Lower leg skin (tissue), 3 donors: ENCODE results near the gene RER1.

ENCODE experiments used
- POLR2A ChIP-seq, 2 donors: fragments of 450-650 bp; IDR thresholded peaks; one replicate each; pipeline ENCODE4 v1.6.1; 2016 to 2017; ENCODE audit warnings: antibody characterized with exemption in 2 of 2, mild to moderate bottlenecking in 1 of 2, moderate library complexity in 1 of 2
- TF ChIP-seq, protein P1 (sequence below), 3 donors: fragments of 450-650 bp; IDR thresholded peaks; one replicate each; pipeline ENCODE4 v1.5.1; 2016; ENCODE audit warnings: antibody characterized with exemption in 3 of 3, mild to moderate bottlenecking in 3 of 3, moderate library complexity in 2 of 3

DNA sequence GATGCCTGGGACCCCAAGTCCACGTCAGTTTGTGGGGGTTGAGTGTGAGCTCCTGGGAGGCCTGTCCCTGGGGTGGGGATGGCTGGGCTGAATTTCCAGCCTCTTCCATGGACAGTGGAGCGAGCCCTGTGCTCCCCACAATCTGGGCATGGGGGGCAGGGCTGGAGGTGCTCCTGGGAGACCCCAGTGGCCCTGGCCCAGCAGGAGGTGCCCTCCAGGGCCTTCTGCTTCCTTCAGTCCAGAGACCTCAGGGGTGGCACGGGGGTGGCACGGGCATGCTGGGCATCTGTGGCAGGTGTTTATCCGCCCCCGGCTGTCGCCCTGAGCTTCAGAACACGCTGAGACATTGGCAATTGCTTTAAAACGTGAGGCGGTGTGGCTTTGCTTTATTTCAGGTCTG is 41.1 kb upstream of the RER1 start:
- TF ChIP-seq, protein P1, sequence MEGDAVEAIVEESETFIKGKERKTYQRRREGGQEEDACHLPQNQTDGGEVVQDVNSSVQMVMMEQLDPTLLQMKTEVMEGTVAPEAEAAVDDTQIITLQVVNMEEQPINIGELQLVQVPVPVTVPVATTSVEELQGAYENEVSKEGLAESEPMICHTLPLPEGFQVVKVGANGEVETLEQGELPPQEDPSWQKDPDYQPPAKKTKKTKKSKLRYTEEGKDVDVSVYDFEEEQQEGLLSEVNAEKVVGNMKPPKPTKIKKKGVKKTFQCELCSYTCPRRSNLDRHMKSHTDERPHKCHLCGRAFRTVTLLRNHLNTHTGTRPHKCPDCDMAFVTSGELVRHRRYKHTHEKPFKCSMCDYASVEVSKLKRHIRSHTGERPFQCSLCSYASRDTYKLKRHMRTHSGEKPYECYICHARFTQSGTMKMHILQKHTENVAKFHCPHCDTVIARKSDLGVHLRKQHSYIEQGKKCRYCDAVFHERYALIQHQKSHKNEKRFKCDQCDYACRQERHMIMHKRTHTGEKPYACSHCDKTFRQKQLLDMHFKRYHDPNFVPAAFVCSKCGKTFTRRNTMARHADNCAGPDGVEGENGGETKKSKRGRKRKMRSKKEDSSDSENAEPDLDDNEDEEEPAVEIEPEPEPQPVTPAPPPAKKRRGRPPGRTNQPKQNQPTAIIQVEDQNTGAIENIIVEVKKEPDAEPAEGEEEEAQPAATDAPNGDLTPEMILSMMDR (IDR thresholded peaks at IDR 0.05), result no peak
- no peak for TF ChIP-seq POLR2A (IDR thresholded peaks at IDR 0.05)
